Stimulated activated naive CD8-positive, alpha-beta T cell treated with anti-CD3 and anti-CD28 coated beads, Interleukin-15, Interleukin-2, amounts not matched to agents 100 U/mL and 50 U/mL, for 24 hours (primary cell): ENCODE data around the gene MT4.
"Not testable (repeated sequence)": the region's sequence is repeated elsewhere in the genome, so short reads cannot be mapped to it uniquely, and the experiment has no call there.

Experiments used
- ATAC-seq: fragments of 150-1000 bp; cut with Tn5 transposase; one replicate; pipeline ENCODE4 v1.10.0; 2021
- DNase-seq: peaks from one replicate; pipeline ENCODE4 v3.0.0; 2021

MT4 gene

DNA sequence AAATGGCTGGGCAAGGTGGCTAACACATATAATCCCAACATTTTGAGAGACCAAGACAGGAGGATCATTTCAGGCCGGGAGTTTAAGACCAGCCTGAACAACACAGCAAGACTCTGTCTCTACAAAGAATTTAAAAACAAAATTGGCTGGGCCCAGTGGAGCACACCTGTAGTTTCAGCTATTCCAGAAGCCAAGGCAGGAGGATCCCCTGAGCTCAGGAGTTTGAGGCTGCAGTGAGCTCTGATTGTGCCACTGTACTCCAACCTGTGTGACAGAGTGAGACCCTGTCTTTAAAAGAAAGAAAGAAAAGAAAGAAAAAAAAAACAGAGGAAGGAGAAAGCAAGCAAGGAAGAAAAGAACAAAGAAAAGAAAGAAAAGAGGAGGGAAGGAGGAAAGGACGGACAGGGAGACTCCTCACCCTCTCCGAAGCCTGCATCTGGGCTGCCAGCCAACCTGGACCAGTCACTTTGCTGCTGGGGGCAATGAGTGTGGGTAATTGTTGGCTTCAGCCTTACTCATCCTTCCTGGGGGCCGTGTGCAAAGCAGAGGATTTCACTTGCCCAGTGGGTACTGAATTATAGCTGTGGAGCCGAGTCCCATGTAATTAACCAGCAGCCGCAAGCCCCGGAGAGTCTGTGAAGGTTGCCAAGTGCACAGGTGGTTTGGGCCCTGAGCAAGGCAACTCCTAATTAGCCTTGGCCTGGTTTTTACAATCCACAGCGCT lies 6.7 kb upstream of the MT4 start:
- no peak for ATAC-seq
- no peak for DNase-seq

- ATAC-seq (no peak), DNase-seq (no peak)
Observed at GRCh38 chr16:56559109-56559508, 5.8 kb upstream of the MT4 start.

DNA sequence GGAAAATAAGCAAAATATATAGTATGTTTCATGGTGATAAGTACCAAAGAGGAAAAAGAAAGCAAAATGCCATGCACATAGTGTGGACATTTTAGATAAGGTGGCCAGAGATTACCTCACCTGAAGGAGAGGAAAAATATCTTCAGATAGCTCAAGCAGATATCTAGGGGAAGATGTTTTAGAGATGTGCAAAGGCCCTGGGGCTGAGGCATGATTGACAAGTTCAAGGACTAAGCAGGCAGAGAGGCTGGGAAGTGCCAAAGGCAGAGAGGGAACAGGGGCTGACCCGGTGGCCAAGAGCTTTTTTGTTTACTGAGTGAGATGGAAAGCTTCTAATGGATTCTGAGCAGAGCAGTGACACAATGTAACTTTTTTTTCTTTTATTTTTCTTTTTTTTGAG lies 4.4 kb upstream of the MT4 start:
- no peak for ATAC-seq

GRCh38 chr16:56561126-56561525 lies 3.7 kb upstream of the MT4 start:
- no peak for ATAC-seq

More for the DNA sequence above, 4.4 kb upstream of the MT4 start:
- no peak for DNase-seq

DNA sequence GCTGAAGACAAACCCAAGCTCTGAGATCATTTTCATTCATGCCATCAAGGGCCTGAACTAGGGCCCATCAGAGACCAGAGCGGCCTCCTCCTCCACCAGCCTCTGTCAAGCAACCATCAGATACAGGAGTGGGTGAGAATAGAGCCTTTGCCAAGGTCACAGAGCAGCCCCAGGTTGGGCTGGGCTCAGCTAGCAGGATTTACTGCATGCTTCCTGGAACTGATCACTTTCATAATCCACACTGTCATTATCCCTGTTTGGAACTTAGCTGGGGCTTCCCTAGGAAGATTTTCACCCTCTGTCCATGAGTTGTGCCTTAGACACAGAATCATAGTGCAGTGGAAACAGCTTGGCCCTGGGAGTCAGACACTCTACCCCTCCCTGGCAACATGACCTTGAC lies 5.1 kb downstream of the MT4 start:
- DNase-seq (no peak), ATAC-seq (no peak)

More at GRCh38 chr16:56561126-56561525, 3.7 kb upstream of the MT4 start:
- no peak for DNase-seq

DNA sequence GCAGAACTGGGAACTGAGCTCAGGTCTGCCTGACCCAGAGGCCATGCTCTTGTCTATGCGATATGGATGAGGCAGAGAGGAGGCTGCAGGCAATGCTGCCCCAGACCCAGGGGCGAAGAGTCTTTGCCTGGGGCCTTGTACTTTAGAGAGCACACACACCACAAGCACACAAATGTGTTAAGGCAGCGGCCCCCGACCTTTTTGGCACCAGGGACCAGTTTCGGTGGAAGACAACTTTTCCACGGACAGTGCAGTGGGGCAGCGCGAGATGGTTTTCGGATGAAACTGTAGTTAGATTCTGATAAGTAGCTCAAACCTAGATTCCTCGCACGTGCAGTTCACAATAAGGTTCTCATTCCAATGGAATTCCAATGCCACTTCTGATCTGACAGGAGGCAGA lies 6.7 kb downstream of the MT4 start:
- DNase-seq (no peak), ATAC-seq (no peak)

- no peak for ATAC-seq
- no peak for DNase-seq
Observed at GRCh38 chr16:56574625-56575024, 9.8 kb downstream of the MT4 start.

GRCh38 chr16:56576585-56577299 lies 11.9 kb downstream of the MT4 start:
- ATAC-seq (peak; percentile 99), DNase-seq (peak; percentile 91)

GRCh38 chr16:56577300-56577625 lies 12.4 kb downstream of the MT4 start:
- DNase-seq (no peak), ATAC-seq (no peak)

GRCh38 chr16:56580391-56581048 lies 15.6 kb downstream of the MT4 start:
- no peak for DNase-seq
- no peak for ATAC-seq

GRCh38 chr16:56582911-56583310 lies 18.0 kb downstream of the MT4 start:
- not testable (repeated sequence) for DNase-seq, ATAC-seq

- no peak for ATAC-seq
- no peak for DNase-seq
Observed at GRCh38 chr16:56583351-56584168, 18.7 kb downstream of the MT4 start.

GRCh38 chr16:56584276-56584675 lies 19.4 kb downstream of the MT4 start:
- DNase-seq (no peak), ATAC-seq (no peak)

DNA sequence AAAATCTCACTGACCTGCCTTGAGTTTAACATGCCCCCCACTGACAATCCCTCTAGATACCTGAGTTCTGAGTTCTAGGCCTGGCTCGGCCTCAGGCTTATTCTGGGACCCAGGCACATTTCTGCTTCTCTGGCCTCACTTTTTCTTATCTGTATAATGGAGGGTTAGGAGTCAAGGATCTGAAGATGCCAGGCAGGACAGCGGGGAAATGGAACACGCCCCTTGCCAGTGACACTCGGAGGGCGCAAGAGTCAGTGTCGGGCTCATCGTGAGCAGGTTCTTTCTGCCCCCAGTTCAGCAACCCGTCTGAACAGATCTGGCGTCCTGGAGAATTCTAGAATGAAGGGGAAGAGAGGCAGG lies 23.9 kb downstream of the MT4 start:
- DNase-seq (no peak), ATAC-seq (no peak)

GRCh38 chr16:56589141-56590039 lies 24.5 kb downstream of the MT4 start, which contains the start of gene MT3:
MT3 (plus strand) TSS chr16:56589528; CDS start chr16:56589591, 63 bp downstream.
- ATAC-seq, result peak; percentile 73
- peak; percentile 52 for DNase-seq

DNA sequence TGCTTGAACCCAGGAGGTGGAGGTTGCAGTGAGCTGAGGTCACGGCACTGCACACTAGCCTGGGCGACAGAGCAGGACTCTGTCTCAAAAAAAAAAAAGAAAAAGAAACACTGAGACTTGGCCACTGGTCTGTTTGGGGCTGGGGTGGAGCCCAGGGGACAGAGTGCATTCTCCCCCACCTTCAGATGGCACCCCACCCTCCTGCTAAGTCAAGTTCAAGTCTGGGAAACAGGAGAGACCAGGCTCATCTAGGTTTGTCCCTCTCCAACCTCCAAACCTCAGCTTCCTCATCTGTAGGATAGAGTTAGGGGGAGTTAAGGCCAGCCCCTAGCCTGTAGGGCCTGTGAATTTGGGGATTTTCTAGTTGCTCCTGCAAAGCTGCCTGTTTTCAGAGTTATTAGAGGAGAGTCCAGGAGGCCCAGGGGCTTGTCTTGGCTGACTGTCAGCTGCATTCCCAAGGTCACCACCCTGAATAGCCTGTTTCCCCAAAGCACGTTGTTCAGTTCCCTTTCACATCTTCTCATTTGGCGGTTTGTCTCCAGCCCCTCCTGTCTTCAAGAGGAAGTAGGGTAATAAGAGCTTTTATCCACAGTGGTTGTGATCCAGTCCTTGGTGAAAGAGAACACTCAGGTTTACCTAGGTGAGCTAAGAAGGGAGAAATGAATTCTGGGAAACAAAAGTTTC lies 26.6 kb downstream of the MT4 start:
- ATAC-seq, result no peak
- no peak for DNase-seq

DNA sequence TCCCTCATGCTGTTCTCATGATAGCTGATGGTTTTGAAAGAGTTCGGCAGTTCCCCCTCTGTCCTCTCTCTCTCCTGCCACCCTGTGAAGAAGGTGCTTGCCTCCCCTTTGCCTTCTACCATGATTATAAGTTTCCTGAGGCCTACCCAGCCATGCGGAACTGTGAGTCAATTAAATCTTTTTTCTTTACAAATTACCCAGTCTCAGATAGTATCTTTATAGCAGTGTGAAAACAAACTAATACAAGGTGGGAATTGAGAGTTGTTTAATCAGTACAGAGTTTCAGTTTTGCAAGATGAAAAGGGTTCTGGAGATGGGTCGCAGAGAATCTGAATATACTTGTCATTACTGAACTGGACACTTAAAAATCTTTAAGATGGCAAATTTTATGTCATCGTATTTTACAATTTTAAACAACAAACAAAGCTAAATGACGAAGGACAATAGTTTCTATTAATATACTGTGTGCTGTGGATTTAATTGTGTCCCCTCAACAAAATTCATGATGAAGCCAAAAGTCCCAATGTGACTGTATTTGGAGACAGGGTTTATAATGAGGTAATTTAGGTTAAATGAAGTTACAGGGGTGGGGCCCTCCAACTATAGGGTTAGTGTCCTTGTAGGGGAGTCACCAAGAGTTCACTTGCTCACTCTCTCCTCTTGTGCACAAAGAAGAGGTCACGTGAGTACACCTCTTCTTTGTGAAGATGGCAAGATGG lies 28.9 kb downstream of the MT4 start:
- ATAC-seq, result no peak

DNA sequence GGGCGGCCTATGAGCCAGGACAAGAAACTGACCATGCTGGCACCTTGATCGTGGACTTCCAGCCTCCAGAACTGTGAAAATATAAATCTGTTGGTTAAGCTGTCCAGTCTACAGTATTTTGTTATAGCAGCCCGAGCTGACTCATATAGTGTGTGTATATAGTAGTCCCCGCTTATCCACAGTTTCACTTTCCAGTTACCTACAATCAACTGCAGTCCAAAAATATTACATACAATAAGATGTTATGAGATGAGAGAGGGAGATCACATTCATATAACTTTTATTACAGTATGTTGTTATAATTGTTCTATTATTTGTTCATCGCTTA lies 29.4 kb downstream of the MT4 start:
- ATAC-seq, result no peak

More for the DNA sequence above, 28.9 kb downstream of the MT4 start:
- DNase-seq, result no peak

GRCh38 chr16:56600398-56600999 lies 35.6 kb downstream of the MT4 start:
- ATAC-seq, result peak; percentile 51
- DNase-seq, result peak; percentile 20

More for the DNA sequence above, 29.4 kb downstream of the MT4 start:
- DNase-seq, result no peak

GRCh38 chr16:56601325-56601724 lies 36.5 kb downstream of the MT4 start:
- no peak for DNase-seq
- no peak for ATAC-seq
